Muscle layer of duodenum (tissue), 2 donors: ENCODE measurements around the gene ZNF816.
"Not testable (repeated sequence)": the region's sequence is repeated elsewhere in the genome, so short reads cannot be mapped to it uniquely, and the experiment has no call there.

Experiments used
- H3K27ac ChIP-seq: one replicate; pipeline ENCODE4 v1.7.0; 2013; ENCODE audit warnings: mild to moderate bottlenecking, low read length
- H3K27me3 ChIP-seq: one replicate; pipeline ENCODE4 v1.7.0; 2013; ENCODE audit warnings: low read depth, mild to moderate bottlenecking, control low read depth, low read length
- H3K36me3 ChIP-seq, 2 donors: one replicate each; pipeline ENCODE4 v1.7.0; 2013; ENCODE audit warnings: low read length in 2 of 2, control low read depth in 1 of 2, mild to moderate bottlenecking in 1 of 2; ENCODE audit not compliant: insufficient read depth in 2 of 2, control insufficient read depth in 1 of 2
- H3K4me1 ChIP-seq, 2 donors: one replicate each; pipeline ENCODE4 v1.7.0; 2013; ENCODE audit warnings: low read length in 2 of 2, mild to moderate bottlenecking in 2 of 2, control low read depth in 1 of 2, moderate library complexity in 1 of 2; ENCODE audit not compliant: insufficient read depth in 2 of 2, control insufficient read depth in 1 of 2
- H3K4me3 ChIP-seq, 2 donors: one replicate each; pipeline ENCODE4 v1.7.0; 2013; ENCODE audit warnings: low read length in 2 of 2, low read depth in 1 of 2, mild to moderate bottlenecking in 1 of 2
- H3K9me3 ChIP-seq, 2 donors: one replicate each; pipeline ENCODE4 v1.7.0; 2013; ENCODE audit warnings: low read length in 2 of 2, control low read depth in 1 of 2, mild to moderate bottlenecking in 1 of 2; ENCODE audit not compliant: control insufficient read depth in 1 of 2
- donor health status: healthy.

The ZNF816 gene

DNA sequence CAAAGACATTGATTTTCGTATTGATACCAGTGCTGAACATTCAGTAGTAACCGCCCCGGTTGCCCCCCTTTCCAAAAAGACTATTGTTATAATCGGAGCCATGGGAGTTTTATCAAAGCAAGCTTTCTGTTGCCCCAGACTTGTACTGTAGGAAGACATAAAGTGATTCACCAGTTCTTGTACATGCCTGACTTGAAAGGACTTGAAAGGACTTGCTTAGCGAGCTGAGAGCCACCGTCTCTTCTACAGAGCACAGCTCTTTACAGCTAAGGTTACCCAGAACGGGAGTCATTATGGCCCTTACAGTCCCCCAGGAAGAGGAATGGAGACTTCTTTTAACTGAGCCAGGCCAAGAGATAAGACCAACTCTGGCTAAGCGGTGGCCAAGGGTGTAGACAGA is 5.1 kb downstream of the ZNF816 start:
- H3K9me3 ChIP-seq = peaks cover 8 to 28% of the 10 kb centered on the region in 2 donors
- peaks cover 28 to 67% of the 10 kb centered on the region in 2 donors for H3K36me3 ChIP-seq

DNA sequence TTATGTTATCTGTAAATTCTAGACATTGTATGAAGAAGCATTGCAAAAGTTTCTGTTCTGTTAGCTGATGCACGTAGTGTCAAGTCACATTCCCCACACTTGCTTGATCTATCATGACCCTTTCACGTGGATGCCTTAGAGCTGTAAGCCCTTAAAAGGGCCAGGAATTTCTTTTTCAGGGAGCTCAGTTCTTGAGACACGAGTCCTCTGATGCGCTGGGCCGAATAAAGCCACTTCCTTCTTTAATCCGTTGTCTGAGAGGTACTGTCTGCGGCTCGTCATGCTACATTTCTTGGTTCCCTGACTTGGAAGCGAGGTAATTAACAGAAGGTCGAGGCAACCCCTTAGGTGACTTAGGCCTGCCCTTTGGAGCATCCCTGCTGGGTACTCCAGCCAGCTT is 5.8 kb downstream of the ZNF816 start:
- Histone ChIP-seq H3K27ac (no peak overlapping the region), H3K36me3 (peaks cover 35 to 74% of the 10 kb centered on the region in 2 donors), H3K4me3 (no peak overlapping the region), H3K27me3 (no peaks in the 10 kb centered on the region), H3K4me1 (peaks cover 6 to 8% of the 10 kb centered on the region in 2 donors), H3K9me3 (peaks cover 14 to 35% of the 10 kb centered on the region in 2 donors)

More for the DNA sequence above, 5.1 kb downstream of the ZNF816 start:
- H3K4me1 ChIP-seq = peaks cover 8 to 11% of the 10 kb centered on the region in 2 donors
- H3K27ac ChIP-seq = no peak overlapping the region
- H3K27me3 ChIP-seq = no peaks in the 10 kb centered on the region
- no peak overlapping the region for H3K4me3 ChIP-seq

DNA sequence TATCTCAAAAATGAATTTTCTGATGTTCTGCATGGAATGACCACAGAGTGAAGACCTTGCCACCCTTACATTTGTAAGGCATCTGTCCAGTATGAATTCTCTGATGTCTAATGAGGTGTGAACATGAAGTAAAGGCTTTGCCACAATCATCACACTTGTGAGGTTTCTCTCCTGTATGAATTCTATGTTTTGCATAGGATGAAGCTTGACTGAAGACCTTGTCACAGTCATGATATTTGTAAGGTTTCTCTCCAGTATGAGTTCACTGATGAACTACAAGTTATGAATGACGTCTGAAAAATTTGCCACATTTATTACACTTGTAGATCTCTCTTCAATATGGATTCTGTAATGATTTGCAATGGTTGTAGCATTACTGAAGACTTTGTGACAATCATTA is 13.3 kb downstream of the ZNF816 start:
- no peak overlapping the region for H3K27ac ChIP-seq
- H3K4me3 ChIP-seq = peak overlapping the region in 1 of 2 donors; percentile 34
- peaks cover 27 to 47% of the 10 kb centered on the region in 2 donors for H3K36me3 ChIP-seq

DNA sequence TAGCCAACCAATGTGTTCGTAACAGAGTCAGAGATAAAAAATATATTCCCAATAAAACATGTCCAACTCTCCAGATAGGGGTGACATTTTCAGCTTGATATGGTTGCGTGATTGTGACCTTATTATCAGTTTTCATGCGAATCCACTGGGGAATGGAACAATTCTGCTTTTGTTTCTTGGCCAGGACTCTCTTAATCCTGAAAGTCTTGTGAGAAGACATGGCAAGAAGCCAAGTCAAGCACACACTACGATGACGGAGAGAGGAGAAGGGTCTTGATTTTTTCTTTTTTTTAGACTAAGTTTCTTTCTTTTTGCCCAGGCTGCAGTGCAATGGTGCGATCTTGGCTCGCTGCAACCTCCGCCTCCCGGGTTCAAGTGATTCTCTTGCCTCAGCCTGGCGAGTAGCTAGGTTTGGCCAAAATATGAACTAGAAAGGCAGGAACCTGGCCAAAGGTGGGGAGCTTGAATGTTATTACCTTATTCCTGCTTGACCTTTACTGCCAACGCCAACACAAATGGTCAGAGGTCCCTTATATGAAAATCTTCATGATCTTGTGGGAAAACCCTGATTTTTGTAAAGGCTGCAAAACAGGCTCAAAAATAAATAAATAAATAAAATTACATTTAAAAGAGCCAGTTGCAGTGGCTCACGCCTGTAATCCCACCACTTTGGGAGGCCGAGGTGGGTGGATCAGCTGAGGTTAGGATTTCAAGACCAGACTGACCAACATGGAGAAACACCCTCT is 14.5 kb downstream of the ZNF816 start:
- Histone ChIP-seq H3K4me1 (no peaks in the 10 kb centered on the region), H3K9me3 (peaks cover 36 to 41% of the 10 kb centered on the region in 2 donors), H3K27me3 (no peaks in the 10 kb centered on the region), H3K27ac (no peak overlapping the region), H3K36me3 (peaks cover 26 to 40% of the 10 kb centered on the region in 2 donors), H3K4me3 (no peak overlapping the region)

More for the DNA sequence above, 13.3 kb downstream of the ZNF816 start:
- no peaks in the 10 kb centered on the region for H3K4me1 ChIP-seq
- H3K27me3 ChIP-seq = no peaks in the 10 kb centered on the region
- peaks cover 37 to 43% of the 10 kb centered on the region in 2 donors for H3K9me3 ChIP-seq

DNA sequence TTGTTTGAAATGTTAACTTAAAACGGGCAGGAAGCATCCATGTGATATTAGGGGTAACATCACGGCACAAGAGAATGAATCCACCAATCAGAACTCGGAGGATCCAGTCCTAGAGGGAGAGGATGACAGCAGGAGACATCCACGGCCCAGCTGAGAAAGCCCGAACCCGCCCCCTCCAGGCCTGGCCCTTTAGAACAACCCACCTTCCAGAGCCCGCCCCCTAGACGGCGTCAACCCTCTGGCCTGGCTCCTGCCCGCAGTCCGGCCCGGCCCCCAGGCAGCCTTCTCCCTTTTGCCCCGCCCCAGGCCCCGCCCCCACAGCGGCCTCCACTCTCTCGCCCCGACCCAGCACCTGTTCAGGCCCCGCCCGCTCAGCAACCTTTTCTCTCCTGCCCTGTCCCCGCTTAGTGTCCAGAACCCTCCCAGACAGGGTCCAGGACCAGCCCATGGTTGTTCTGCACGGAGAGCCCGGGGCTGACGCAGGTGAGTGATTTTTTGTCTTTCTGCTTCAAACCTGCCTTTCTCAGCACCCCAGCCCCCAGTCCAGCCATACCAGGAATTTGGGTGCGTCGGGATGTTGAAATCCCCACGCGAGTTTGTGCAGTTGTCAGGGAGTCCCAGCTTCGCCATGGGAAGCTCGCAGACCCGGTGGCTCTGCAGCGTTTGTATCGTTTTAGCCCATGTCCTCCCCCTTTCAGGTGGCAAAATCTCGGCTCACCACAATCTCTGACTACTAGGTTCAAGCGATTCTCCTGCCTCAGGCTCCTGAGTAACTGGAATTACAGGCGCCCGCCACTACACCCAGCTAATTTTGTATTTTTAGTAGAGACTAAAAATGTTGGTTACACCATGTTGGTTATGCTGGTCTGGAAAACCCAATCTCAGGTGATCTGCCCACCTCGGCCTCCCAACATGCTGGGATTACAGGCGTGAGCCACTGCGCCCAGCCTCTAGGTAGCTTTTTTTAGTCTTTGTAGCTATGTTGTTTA is 16.1 kb downstream of the ZNF816 start:
- H3K27ac ChIP-seq = no peak overlapping the region
- H3K27me3 ChIP-seq = no peaks in the 10 kb centered on the region
- peaks cover 25 to 30% of the 10 kb centered on the region in 2 donors for H3K9me3 ChIP-seq
- H3K4me3 ChIP-seq = no peak overlapping the region
- H3K36me3 ChIP-seq = peaks cover 12 to 24% of the 10 kb centered on the region in 2 donors
- H3K4me1 ChIP-seq = peaks cover 0 to 5% of the 10 kb centered on the region in 2 donors

DNA sequence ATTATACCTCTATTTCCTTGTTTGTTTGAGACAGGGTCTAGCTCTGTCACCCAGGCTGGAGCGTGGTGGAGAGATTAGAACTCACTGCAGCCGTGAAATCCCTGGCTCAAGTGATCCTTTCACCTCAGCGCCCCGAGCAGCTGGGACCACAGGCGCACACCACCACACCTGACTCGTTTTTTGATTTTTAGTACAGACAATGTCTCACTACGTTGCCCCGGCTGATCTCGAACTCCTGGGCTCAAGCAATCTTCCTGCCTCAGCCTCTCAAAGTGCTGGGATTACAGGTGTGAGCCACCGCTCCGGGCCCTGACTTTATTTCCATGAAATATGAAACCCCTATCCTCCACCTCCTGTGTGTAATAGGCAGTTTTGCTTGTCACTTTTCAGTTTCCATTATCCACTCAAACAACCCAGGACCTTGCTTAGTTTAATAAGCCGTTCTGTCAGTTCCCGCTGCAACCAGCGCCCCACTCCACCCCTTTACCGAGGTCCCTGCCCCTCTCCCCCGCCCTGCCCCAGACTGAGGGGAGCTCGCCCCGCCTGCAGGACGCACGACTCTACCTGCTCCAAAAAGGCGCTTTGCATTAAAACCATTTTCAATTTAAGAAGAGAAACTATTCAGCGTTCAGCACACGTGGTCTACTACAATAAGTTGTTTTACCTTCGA is 16.9 kb downstream of the ZNF816 start:
- Histone ChIP-seq H3K4me3 (no peak overlapping the region), H3K9me3 (peaks cover 16 to 27% of the 10 kb centered on the region in 2 donors), H3K27ac (no peak overlapping the region), H3K4me1 (peaks cover 0 to 8% of the 10 kb centered on the region in 2 donors), H3K27me3 (no peaks in the 10 kb centered on the region), H3K36me3 (peaks cover 5 to 15% of the 10 kb centered on the region in 2 donors)

DNA sequence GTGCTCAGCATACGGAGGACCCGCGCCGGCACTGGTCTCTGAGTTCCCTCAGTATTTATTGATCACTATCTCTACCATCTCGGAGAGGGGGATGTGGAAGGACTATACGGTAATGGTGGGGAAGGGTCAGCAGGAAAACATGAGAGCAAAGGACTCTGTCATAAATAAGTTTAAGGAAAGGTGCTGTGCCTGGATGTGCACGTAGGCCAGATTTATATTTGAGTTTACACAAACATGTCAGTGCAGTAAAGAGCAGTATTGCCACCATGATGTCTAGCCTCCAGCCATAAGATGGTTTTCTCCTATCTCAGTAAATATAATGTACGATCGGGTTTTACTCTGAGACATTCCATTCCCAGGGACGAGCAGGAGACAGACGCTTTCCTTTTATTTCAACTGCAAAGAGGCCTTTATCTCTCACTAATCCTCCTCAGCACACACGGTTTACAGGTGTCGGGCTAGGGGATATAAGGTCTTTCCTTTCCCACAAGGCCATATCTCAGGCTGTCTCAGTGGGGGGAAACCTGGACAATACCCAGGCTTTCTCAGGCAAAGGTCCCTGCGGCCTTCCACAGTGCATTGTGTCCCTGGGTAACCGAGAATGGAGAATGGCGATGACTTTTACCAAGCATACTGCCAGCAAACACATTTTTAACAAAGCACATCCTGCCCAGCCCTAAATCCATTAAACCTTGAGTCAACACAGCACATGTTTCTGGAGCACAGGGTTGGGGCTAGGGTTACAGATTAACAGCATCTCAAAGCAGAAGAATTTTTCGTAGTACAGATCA is 17.8 kb downstream of the ZNF816 start:
- H3K4me3 ChIP-seq, H3K36me3 ChIP-seq, H3K27ac ChIP-seq, H3K4me1 ChIP-seq, H3K27me3 ChIP-seq: not testable (repeated sequence)
- H3K9me3 ChIP-seq = peaks cover 8 to 19% of the 10 kb centered on the region in 2 donors

DNA sequence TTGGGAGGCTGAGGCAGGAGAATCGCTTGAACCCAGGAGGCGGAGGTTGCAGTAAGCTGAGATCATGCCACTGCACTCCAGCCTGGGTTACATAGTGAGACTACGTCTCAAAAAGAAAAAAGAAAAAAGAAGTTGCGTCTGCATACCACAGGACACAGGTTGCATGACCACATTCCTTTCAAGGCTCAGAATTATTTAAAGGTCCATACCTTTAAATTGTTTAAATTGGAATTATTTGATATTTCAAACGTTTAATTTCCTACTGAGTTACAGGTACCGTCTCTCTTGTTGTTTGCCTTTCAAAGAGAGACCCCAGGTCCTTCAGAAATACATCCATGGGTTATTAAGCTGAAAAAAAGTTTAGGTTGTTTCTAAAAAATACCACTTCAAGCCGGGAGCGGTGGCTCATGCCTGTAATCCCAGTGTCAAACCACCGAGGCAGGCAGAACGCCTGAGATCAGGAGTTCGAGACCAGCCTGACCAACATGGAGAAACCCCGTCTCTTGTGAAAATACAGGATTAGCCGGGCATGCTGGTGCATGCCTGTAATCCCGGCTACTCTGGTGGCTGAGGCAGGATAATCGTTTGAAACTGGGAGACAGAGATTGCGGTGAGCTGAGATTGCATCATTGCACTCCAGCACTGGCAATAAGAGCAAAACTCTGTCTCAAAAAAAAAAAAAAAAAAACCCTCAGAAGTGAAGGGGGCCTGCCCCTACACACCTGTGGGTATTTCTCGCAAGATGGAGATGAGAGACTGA is 18.6 kb downstream of the ZNF816 start:
- Histone ChIP-seq H3K4me1 (peaks cover 0 to 8% of the 10 kb centered on the region in 2 donors), H3K36me3 (no peaks in the 10 kb centered on the region), H3K4me3 (no peak overlapping the region), H3K27me3 (no peaks in the 10 kb centered on the region), H3K9me3 (peaks cover 0 to 10% of the 10 kb centered on the region in 2 donors), H3K27ac (no peak overlapping the region)

DNA sequence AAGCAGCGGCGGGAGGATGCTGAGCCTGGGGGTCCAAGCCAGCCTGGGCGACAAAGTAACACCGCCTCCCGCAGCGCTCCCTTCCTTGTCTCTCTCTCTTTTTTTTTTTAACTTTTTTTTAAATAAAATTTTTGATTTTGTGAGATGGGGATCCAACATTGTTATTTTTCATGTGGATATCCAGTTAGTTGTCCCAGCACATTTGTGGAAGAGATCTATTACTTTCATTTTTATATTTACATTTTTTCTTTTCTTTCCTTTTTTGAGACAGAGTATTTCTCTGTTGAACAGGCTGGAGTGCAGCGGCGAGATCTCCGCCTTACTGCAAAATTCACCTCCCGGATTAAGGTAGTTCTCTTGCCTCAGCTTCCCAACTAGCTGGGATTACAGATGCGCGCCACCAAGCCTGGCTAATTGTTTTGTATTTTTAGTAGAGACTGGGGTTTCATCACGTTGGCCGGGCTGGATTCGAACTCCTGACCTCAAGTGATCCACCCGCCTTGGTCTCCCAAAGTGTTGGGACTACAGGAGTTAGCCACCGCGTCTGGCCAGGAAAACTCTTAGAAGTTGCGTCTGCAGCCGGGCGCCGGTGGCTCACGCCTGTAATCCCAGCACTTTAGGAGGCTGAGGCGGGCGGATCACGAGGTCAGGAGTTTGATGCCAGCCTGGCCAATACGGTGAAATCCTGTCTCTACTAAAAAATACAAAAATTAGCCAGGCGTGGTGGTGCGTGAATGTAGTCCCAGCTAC is 19.4 kb downstream of the ZNF816 start:
- Histone ChIP-seq H3K9me3 (peaks cover 0 to 6% of the 10 kb centered on the region in 2 donors), H3K27ac (no peak overlapping the region), H3K4me1 (peaks cover 0 to 8% of the 10 kb centered on the region in 2 donors), H3K4me3 (peak overlapping the region; percentile 61 to 69), H3K36me3 (no peaks in the 10 kb centered on the region), H3K27me3 (no peaks in the 10 kb centered on the region)
